Measurements from ENCODE around the gene TSHZ3.

TSHZ3 gene

GRCh38 chr19:31370216-31370615 lies 21.0 kb upstream of the TSHZ3 start:
- Mint-ChIP-seq H3K4me1 (ENCODE audit: low read depth) (peaks cover 7% of the 10 kb centered on the region), H3K9me3 (no peaks in the 10 kb centered on the region), H3K27ac (no peak overlapping the region), H3K36me3 (ENCODE audit: low read depth) (no peaks in the 10 kb centered on the region), H3K4me3 (no peak overlapping the region), H3K27me3 (ENCODE audit: low read depth) (peaks cover 29% of the 10 kb centered on the region)

GRCh38 chr19:31364963-31365362 lies 15.7 kb upstream of the TSHZ3 start:
- no peaks in the 10 kb centered on the region for H3K4me1 Mint-ChIP-seq (ENCODE audit: low read depth)
- H3K4me3 Mint-ChIP-seq: no peak overlapping the region
- H3K27me3 Mint-ChIP-seq (ENCODE audit: low read depth): peaks cover 36% of the 10 kb centered on the region
- no peaks in the 10 kb centered on the region for H3K36me3 Mint-ChIP-seq (ENCODE audit: low read depth)
- H3K27ac Mint-ChIP-seq: no peak overlapping the region
- H3K9me3 Mint-ChIP-seq: no peaks in the 10 kb centered on the region

GRCh38 chr19:31361728-31362127 lies 12.5 kb upstream of the TSHZ3 start:
- peaks cover 2% of the 10 kb centered on the region for H3K4me1 Mint-ChIP-seq (ENCODE audit: low read depth)
- H3K27ac Mint-ChIP-seq: no peak overlapping the region
- H3K9me3 Mint-ChIP-seq: no peaks in the 10 kb centered on the region
- peaks cover 61% of the 10 kb centered on the region for H3K27me3 Mint-ChIP-seq (ENCODE audit: low read depth)
- no peak overlapping the region for H3K4me3 Mint-ChIP-seq
- no peaks in the 10 kb centered on the region for H3K36me3 Mint-ChIP-seq (ENCODE audit: low read depth)

DNA sequence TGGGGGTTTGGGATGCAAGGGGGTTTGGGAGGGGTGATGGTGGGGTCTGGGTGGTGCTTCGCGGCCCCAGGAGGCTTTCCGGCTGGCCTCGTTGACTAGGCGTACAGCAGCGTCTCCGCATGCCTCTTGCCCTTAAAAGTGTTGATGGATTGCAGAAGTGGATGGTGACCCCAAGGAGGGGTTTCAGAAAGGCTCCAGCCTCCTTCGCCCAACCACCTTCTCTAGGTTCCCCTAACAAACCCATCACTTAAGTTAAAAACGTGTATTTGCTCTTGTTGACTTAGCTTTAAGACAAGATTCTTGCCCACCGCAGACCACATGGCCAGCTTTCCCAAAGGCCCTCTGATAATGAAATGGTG lies 8.1 kb upstream of the TSHZ3 start:
- Mint-ChIP-seq H3K9me3 (no peaks in the 10 kb centered on the region), H3K4me1 (ENCODE audit: low read depth) (peaks cover 10% of the 10 kb centered on the region), H3K4me3 (no peak overlapping the region), H3K36me3 (ENCODE audit: low read depth) (no peaks in the 10 kb centered on the region), H3K27me3 (ENCODE audit: low read depth) (peaks cover 80% of the 10 kb centered on the region), H3K27ac (no peak overlapping the region)

DNA sequence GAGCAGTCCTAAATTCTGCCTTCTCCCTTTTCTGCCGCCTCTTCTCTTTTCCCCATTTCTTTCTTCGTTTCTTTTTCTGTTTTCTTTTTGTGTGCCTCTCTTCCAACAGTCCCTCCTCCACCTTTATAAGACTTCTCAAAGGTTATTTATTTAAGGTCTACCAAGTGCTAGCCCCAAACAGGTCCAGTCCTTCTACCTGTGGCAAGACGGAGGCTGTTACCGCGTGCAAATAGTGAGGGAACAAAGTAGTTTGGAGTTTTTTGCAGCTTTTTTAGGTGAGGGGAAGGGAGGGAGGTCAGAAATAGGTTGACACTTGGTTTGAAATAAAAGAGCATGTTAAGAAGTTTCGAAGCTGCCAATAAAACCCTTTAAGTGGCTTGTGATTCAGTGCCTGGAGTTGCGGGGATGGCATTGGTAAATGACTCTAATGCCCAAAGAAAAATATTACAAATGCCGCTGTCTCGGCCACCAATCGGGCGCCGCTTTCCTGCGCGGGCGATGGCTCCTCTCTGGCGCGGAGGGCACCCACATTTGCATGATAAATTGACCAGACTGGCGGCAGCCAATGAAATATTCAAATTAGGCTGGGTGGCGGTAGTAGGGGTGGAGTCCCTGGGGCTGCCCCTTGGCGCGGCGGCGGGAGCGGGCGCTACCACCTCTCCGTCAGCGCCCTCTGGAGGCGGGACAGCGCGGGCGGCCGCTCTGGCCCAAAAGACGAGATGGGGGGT lies 7.5 kb upstream of the TSHZ3 start:
- no peaks in the 10 kb centered on the region for H3K9me3 Mint-ChIP-seq

GRCh38 chr19:31355665-31356289 lies 6.5 kb upstream of the TSHZ3 start:
- Mint-ChIP-seq H3K36me3 (ENCODE audit: low read depth) (peaks cover 5% of the 10 kb centered on the region), H3K4me3 (no peak overlapping the region), H3K9me3 (no peaks in the 10 kb centered on the region), H3K27me3 (ENCODE audit: low read depth) (peaks cover 89% of the 10 kb centered on the region), H3K4me1 (ENCODE audit: low read depth) (peaks cover 15% of the 10 kb centered on the region), H3K27ac (no peak overlapping the region)

More for the DNA sequence above, 7.5 kb upstream of the TSHZ3 start:
- Mint-ChIP-seq H3K27ac (no peak overlapping the region), H3K36me3 (ENCODE audit: low read depth) (peaks cover 2% of the 10 kb centered on the region), H3K27me3 (ENCODE audit: low read depth) (peaks cover 83% of the 10 kb centered on the region), H3K4me3 (no peak overlapping the region), H3K4me1 (ENCODE audit: low read depth) (peaks cover 13% of the 10 kb centered on the region)

DNA sequence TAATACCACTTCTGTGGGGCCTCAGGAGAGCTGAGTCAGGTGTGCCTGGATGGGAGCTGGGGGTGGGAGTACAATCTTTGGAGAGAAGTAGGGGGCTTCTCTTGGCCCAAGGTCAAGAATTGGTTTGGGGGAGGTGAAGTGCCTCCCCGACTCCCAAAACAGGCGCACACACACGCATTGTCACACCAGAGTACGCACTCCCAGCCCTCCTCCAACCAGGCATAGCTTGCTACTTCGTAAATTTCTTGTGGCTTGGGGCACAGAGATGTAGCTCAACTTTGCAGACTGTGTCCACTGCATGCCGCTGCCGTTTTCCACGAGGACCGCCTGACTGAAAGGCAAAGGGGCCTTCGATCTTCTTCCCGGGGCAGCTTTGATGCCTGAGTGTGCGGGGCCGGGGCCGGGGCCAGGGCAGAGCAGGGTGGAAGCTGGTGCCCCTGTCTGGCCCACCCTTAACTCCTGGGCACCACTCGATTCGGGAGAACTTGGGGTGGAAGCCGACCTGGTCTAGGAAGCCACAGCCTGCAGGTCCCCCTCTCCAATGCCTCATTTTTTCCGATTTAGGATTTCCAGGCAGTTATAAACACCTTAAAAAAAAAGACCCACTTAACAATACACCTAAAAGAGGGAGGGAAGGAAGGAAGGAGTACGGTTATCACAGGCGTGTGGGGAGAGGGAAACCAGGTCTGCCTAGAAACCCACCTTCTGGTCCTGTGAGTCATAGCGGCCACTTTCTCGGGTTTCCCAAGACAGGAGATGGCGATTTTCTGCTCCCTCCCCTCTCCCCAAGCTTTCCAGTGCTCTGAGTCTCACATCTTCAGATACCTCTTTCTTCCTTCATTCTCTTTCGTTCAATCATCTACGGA lies 5.8 kb upstream of the TSHZ3 start:
- H3K27ac Mint-ChIP-seq: peak overlapping the region; percentile 15
- peaks cover 85% of the 10 kb centered on the region for H3K27me3 Mint-ChIP-seq (ENCODE audit: low read depth)
- no peaks in the 10 kb centered on the region for H3K9me3 Mint-ChIP-seq
- H3K4me1 Mint-ChIP-seq (ENCODE audit: low read depth): peaks cover 15% of the 10 kb centered on the region
- no peak overlapping the region for H3K4me3 Mint-ChIP-seq
- peaks cover 5% of the 10 kb centered on the region for H3K36me3 Mint-ChIP-seq (ENCODE audit: low read depth)

DNA sequence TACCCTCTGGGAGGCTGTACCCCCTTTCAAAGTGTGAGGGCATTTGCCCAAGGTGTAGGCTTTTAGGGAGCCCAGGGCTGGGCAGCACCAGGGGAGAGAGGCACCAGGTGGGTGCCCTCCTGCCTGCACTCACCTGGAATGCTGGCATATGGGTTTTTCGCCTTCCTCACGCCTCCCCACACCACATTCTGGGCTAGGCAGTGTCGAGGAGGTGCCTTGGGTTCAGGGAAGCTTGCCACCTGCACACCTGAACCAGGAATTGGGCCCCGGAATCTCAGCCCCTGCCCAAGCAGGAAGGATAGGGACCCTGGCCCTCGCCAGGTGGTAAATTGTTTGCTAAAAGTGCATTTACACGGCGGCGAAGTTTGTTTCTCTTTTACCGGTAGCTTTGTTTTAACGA lies 5.1 kb upstream of the TSHZ3 start:
- Mint-ChIP-seq H3K27ac (peak overlapping the region; percentile 15), H3K36me3 (ENCODE audit: low read depth) (peaks cover 5% of the 10 kb centered on the region), H3K4me3 (no peak overlapping the region), H3K4me1 (ENCODE audit: low read depth) (peaks cover 15% of the 10 kb centered on the region), H3K27me3 (ENCODE audit: low read depth) (peaks cover 80% of the 10 kb centered on the region), H3K9me3 (no peaks in the 10 kb centered on the region)

DNA sequence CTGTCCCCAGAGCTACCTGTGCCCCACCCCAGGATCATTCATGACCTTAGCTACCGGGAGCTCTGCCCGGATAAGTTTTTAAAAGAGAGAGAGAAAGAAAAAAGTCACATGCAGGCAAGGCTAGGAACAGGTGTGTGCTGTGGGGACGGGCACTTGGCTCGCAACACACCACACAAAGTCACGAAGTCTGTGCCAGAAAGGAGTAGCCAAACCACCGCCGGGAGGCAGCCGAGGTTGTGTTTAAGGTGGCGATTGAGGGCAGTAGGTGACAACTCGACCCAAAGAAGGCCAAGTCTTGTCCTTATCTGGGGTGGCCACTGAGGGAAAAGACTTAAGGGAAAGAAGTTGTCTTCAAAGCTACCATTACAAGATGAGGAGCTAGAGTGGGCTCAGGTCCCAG lies 4.6 kb upstream of the TSHZ3 start:
- Mint-ChIP-seq H3K36me3 (ENCODE audit: low read depth) (peaks cover 5% of the 10 kb centered on the region), H3K4me3 (no peak overlapping the region), H3K4me1 (ENCODE audit: low read depth) (peaks cover 15% of the 10 kb centered on the region), H3K27ac (no peak overlapping the region), H3K9me3 (no peaks in the 10 kb centered on the region), H3K27me3 (ENCODE audit: low read depth) (peaks cover 75% of the 10 kb centered on the region)

- H3K4me3 Mint-ChIP-seq: peak overlapping the region; percentile 50
- H3K27ac Mint-ChIP-seq: no peak overlapping the region
Measured at GRCh38 chr19:31352782-31353651, 3.8 kb upstream of the TSHZ3 start.

GRCh38 chr19:31352296-31352781 lies 3.1 kb upstream of the TSHZ3 start:
- Mint-ChIP-seq H3K36me3 (ENCODE audit: low read depth) (peaks cover 5% of the 10 kb centered on the region), H3K4me1 (ENCODE audit: low read depth) (peaks cover 23% of the 10 kb centered on the region), H3K4me3 (peak overlapping the region; percentile 50), H3K9me3 (no peaks in the 10 kb centered on the region), H3K27me3 (ENCODE audit: low read depth) (peaks cover 74% of the 10 kb centered on the region), H3K27ac (no peak overlapping the region)

More at GRCh38 chr19:31352782-31353651, 3.8 kb upstream of the TSHZ3 start:
- H3K4me1 Mint-ChIP-seq (ENCODE audit: low read depth): peaks cover 20% of the 10 kb centered on the region
- no peaks in the 10 kb centered on the region for H3K9me3 Mint-ChIP-seq
- H3K36me3 Mint-ChIP-seq (ENCODE audit: low read depth): peaks cover 5% of the 10 kb centered on the region
- peaks cover 73% of the 10 kb centered on the region for H3K27me3 Mint-ChIP-seq (ENCODE audit: low read depth)

- Mint-ChIP-seq H3K9me3 (no peaks in the 10 kb centered on the region), H3K4me3 (peak overlapping the region; percentile 67), H3K4me1 (ENCODE audit: low read depth) (peaks cover 22% of the 10 kb centered on the region), H3K27me3 (ENCODE audit: low read depth) (peaks cover 74% of the 10 kb centered on the region), H3K36me3 (ENCODE audit: low read depth) (peaks cover 5% of the 10 kb centered on the region), H3K27ac (no peak overlapping the region)
Measured at GRCh38 chr19:31351855-31352195, 2.6 kb upstream of the TSHZ3 start.

GRCh38 chr19:31351056-31351854 lies 2.0 kb upstream of the TSHZ3 start:
- Mint-ChIP-seq H3K9me3 (no peaks in the 10 kb centered on the region), H3K4me1 (ENCODE audit: low read depth) (peaks cover 16% of the 10 kb centered on the region), H3K27me3 (ENCODE audit: low read depth) (peaks cover 74% of the 10 kb centered on the region), H3K27ac (peak overlapping the region; percentile 46), H3K4me3 (peak overlapping the region; percentile 94), H3K36me3 (ENCODE audit: low read depth) (peaks cover 5% of the 10 kb centered on the region)
